ENCODE data around the gene POLD1. TPM values are rescaled to one million over a fixed set of nuclear protein-coding genes. Genes with fewer than 3 reads are reported as not detected.
A peak's percentile ranks its signal among the peaks of the same experiment; 100 is the strongest.
"Not testable (repeated sequence)": the region's sequence is repeated elsewhere in the genome, so short reads cannot be mapped to it uniquely, and the experiment has no call there.

The POLD1 gene
- total RNA-seq, result 100 to 1,000 TPM; 158 to 215 TPM

DNA sequence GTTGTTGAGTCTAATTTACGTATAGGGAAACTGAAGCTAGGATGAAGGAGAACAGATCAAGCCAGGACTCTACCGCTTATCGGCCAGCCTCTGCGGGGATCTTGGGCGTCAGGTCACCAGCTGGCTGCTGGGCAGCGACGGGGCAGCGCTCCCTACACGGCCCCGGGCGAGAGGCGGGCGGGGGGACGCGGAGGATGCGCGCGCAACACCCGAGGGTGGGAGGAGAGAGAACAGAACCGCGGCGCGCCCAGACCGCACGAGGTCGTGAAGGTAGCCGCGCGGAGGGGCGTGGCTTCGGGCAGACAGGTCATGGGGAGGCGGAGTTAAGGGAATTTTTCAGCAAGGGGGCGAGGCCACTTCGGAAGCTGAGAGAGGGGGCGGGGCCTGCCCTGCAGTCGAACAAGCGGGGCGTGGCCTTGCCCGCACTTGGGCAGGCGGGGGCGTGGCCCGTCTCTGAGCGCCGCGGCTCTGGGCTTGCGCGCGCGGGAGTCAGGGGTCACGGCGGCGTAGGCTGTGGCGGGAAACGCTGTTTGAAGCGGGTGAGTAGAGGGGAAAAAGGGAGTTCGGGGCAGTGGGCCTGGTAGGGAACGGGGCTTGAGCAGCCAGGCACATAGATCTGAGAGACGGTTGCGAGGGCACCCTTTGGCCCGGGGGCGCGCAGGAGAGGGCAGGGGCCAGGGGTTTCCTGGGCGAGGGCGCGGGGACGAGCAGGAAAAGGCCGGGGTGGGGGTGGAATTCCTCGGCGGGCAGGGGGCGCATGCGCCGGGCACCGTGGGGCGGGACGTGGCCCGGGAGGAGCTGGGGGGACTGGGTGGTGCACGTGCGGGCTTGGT, at the start of gene POLD1:
Gene POLD1 (plus strand): TSS at position 496 of the 833 bp plus-strand sequence. CDS start 14,505 bp downstream, outside the sequence.
- peaks cover 37% of the 10 kb centered on the region for H3K4me1 Mint-ChIP-seq
- peak within 1 kb of the TSS; percentile 95 for H3K27ac Mint-ChIP-seq
- peaks cover 38% of the 10 kb centered on the region for H3K36me3 Mint-ChIP-seq
- CTCF ChIA-PET, result interaction anchor here (0.8 to 3.0 kb wide), 9 partner anchors 9 to 127 kb away, joined by 3 to 14 read pairs (median 6); partner anchors contain the start of genes JOSD2 and NR1H2
- peak within 1 kb of the TSS; percentile 98 for H3K4me3 Mint-ChIP-seq
- peak; percentile 99 for DNase-seq
- no peaks in the 10 kb centered on the region for H3K9me3 Mint-ChIP-seq (ENCODE audit: low read depth)
- no peaks in the 10 kb centered on the region for H3K27me3 Mint-ChIP-seq
- peak; percentile 89 for ATAC-seq

DNA sequence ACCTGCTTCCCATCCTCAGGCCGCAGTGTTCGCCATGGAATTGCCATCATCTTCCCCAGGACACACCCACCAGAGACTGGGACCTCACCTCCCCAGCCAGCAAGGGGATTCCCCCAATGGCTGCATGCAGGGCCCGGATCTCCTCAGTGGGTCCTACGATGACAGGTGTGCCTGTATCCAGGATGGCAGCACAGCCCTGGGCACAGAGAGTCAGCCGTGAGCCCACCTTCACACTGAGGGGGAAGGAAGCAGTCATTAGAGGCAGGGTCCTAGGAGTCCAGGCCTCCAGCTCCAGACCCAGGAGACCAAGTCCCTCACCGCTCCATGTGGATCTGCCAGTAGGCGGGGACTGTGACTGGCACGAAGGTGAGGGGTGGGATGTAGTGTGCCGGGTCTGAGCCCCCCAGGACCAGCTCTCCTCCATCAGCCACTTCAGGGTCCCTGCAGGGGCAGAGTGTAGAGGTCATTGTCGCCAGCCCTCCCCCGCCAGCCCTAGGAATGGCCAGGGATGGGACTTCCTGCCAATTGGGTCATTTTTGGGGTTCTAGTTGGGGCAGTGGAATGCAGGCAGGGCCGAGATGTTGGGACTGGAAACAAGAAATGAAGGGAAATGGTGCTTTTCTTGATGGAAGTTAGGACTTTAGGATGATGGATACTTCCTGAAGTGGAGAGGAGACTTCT, 49.3 kb upstream of the POLD1 start:
- peak overlapping the region; percentile 1 for H3K4me3 Mint-ChIP-seq

DNA sequence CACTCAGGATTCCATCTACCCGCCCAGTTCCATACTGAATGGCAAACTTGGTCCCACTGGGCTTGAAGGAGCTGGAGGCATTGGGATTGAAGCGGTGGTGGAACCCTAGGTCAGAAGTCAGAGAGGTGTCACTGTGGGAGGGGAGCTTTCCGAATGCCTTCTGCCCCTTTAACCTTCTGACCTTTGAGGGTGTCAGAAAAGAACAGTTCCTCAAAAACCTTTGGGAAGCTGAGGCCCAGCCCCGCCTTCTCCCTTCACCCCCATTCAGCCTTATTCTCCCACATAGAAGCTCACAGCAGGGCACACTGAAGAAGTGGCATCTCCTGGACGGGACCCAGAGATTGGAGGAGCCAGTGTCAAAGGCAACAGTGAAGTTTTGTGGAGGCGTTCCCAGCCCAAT, 47.1 kb upstream of the POLD1 start:
- H3K27ac Mint-ChIP-seq; DNase-seq; H3K4me3 Mint-ChIP-seq; H3K9me3 Mint-ChIP-seq (ENCODE audit: low read depth); H3K36me3 Mint-ChIP-seq; ATAC-seq: not testable (repeated sequence)
- Mint-ChIP-seq H3K4me1 (peaks cover 37% of the 10 kb centered on the region), H3K27me3 (peaks cover 10% of the 10 kb centered on the region)
- CTCF ChIA-PET, result interaction anchor here (1.2 kb wide), 1 partner anchor 21 kb away, joined by 5 read pairs; no protein-coding TSS in a partner anchor

More for the DNA sequence above, 49.3 kb upstream of the POLD1 start:
- Mint-ChIP-seq H3K36me3 (peaks cover 3% of the 10 kb centered on the region), H3K27ac (no peak overlapping the region), H3K9me3 (ENCODE audit: low read depth) (no peaks in the 10 kb centered on the region), H3K27me3 (peaks cover 28% of the 10 kb centered on the region), H3K4me1 (peaks cover 52% of the 10 kb centered on the region)
- DNase-seq, result no peak
- ATAC-seq, result no peak
- CTCF ChIA-PET, result interaction anchor here (0.5 to 3.2 kb wide), 7 partner anchors 9 to 1726 kb away, joined by 3 to 17 read pairs (median 4); partner anchors contain the start of gene NR1H2

DNA sequence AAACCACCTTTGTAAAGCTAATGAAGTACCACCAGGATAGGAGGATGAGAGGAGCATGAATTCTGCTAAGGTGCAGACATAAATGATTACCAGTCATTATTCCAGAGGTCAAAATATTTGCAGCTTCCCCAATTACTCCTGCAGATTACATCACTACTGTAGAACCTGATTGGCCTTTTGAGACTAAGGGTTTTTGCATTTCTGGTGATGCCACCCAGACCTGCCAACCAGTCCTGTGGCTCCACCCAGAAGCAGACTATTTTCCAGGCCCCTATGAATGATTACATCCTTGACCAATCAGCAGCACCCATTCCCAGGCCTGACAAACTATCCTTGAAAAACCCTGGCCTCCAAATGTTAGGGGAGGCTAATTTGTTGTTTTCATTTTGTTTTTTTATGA, 43.8 kb upstream of the POLD1 start:
- peaks cover 18% of the 10 kb centered on the region for H3K4me1 Mint-ChIP-seq
- no peak overlapping the region for H3K4me3 Mint-ChIP-seq
- ATAC-seq, result no peak
- CTCF ChIA-PET, result interaction anchor here (1.5 kb wide), 1 partner anchor 17 kb away, joined by 6 read pairs; no protein-coding TSS in a partner anchor
- peaks cover 2% of the 10 kb centered on the region for H3K27me3 Mint-ChIP-seq
- peaks cover 3% of the 10 kb centered on the region for H3K9me3 Mint-ChIP-seq (ENCODE audit: low read depth)
- DNase-seq, result no peak
- H3K36me3 Mint-ChIP-seq, result peaks cover 14% of the 10 kb centered on the region
- no peak overlapping the region for H3K27ac Mint-ChIP-seq

GRCh38 chr19:50341091-50341564, 43.0 kb upstream of the POLD1 start:
- DNase-seq (no peak), ATAC-seq (peak; percentile 23)
- Mint-ChIP-seq H3K4me1 (peaks cover 14% of the 10 kb centered on the region), H3K4me3 (no peak overlapping the region), H3K27ac (no peak overlapping the region), H3K9me3 (ENCODE audit: low read depth) (peaks cover 3% of the 10 kb centered on the region), H3K27me3 (peaks cover 2% of the 10 kb centered on the region), H3K36me3 (peaks cover 16% of the 10 kb centered on the region)
- CTCF ChIA-PET, result interaction anchor here (1.5 kb wide), 1 partner anchor 16 kb away, joined by 6 read pairs; no protein-coding TSS in a partner anchor

DNA sequence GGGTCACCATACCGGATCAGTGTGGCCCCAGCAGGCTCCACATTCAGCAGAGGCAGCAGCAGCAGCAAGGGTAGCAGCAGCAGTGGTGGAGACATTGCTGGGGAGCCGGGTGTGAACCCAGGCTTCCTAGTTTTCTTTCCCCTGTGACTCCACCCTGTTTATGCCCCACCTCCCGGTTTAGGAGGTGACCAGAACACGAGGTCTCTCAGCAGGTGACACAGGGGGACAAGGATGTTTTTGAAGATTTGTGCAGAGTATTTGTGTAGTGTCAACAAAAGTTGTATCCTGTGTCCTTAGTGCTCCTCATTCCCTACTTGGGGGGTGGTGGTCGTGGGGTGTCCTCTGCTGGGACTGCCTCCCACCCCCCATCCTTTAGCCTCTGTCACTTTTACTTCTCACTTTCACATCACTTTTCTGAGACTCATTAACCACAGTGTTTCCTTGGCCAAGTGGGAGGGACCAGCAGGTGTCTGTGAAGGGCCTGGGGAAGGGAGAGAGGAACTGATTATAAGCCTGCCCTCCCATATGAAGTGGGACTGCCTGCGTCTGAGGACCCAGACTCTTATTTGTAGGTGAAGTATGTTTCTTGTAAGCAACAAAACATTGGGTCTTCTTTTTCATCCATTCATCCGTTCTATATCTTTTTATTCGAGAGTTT, 39.4 kb upstream of the POLD1 start:
- H3K36me3 Mint-ChIP-seq, result peaks cover 23% of the 10 kb centered on the region
- H3K27me3 Mint-ChIP-seq, result no peaks in the 10 kb centered on the region
- peaks cover 5% of the 10 kb centered on the region for H3K9me3 Mint-ChIP-seq (ENCODE audit: low read depth)
- H3K27ac Mint-ChIP-seq, result peak overlapping the region; percentile 46
- CTCF ChIA-PET, result interaction anchor here (1.0 to 3.7 kb wide), 3 partner anchors 10 to 13 kb away, joined by 3 to 22 read pairs (median 9); no protein-coding TSS in a partner anchor
- H3K4me1 Mint-ChIP-seq, result peaks cover 30% of the 10 kb centered on the region
- no peak overlapping the region for H3K4me3 Mint-ChIP-seq
- no peak for DNase-seq
- no peak for ATAC-seq

GRCh38 chr19:50347089-50347581, 37.0 kb upstream of the POLD1 start:
- H3K27me3 Mint-ChIP-seq; H3K9me3 Mint-ChIP-seq (ENCODE audit: low read depth); DNase-seq: not testable (repeated sequence)
- Mint-ChIP-seq H3K36me3 (peaks cover 21% of the 10 kb centered on the region), H3K27ac (peak overlapping the region; percentile 81), H3K4me3 (peak overlapping the region; percentile 64), H3K4me1 (peaks cover 27% of the 10 kb centered on the region)
- ATAC-seq, result peak; percentile 68
- CTCF ChIA-PET, result interaction anchor here (1.0 to 3.7 kb wide), 3 partner anchors 10 to 575 kb away, joined by 3 to 22 read pairs (median 3); partner anchors contain the start of gene KCNC3

DNA sequence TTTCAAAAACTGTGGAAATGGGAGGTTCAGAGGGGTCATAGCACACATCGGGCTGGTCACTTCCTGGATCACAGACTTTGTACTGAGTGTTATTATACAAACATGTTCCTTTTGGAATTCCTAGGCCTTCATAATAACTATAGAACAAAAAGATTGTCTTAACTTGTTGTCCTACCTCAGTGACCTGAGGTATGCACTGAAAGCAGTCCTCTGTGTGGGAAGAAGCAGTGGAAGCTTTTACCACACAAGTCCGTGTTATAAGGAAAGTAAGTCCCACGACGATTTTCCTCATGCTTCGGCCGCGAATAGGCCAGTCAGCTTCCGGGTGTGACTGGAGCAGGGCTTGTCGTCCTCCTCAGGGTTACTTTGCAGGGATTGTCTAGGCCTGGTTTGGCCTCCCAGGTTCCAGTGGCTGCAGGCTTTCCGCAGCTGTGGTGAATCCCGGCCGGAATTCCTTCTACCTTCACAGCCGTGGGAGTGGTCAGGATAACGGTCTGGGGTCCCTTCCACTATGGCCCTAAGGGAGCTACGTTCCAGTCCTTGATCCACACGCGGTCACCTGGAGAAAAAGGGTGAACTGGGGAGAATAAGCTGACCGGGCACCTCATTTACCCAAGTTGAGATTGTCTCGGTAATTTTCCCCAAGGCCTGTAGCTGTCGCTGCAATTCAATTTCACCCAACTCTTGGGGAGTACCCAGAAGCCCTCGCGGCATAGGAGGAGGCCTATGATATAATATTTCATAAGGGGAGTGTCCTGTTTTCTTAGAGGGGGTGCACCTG, 34.7 kb upstream of the POLD1 start:
- H3K27me3 Mint-ChIP-seq, result no peaks in the 10 kb centered on the region

GRCh38 chr19:50352242-50352641, 31.9 kb upstream of the POLD1 start:
- peaks cover 2% of the 10 kb centered on the region for H3K36me3 Mint-ChIP-seq
- H3K9me3 Mint-ChIP-seq (ENCODE audit: low read depth), result no peaks in the 10 kb centered on the region
- ATAC-seq, result no peak
- no peak overlapping the region for H3K27ac Mint-ChIP-seq
- no peak overlapping the region for H3K4me3 Mint-ChIP-seq
- CTCF ChIA-PET, result interaction anchor here (1.9 kb wide), 1 partner anchor 204 kb away, joined by 5 read pairs; no protein-coding TSS in a partner anchor
- H3K27me3 Mint-ChIP-seq, result no peaks in the 10 kb centered on the region
- no peak for DNase-seq
- H3K4me1 Mint-ChIP-seq, result peaks cover 8% of the 10 kb centered on the region

More for the DNA sequence above, 34.7 kb upstream of the POLD1 start:
- CTCF ChIA-PET, result interaction anchor here (1.1 to 1.5 kb wide), 2 partner anchors 21 to 113 kb away, joined by 3 read pairs; partner anchors contain the start of gene KCNC3
- H3K36me3 Mint-ChIP-seq, result peaks cover 14% of the 10 kb centered on the region
- no peak overlapping the region for H3K4me3 Mint-ChIP-seq
- H3K27ac Mint-ChIP-seq, result no peak overlapping the region
- ATAC-seq (no peak), DNase-seq (no peak)
- H3K4me1 Mint-ChIP-seq, result peaks cover 23% of the 10 kb centered on the region
- H3K9me3 Mint-ChIP-seq (ENCODE audit: low read depth), result peaks cover 5% of the 10 kb centered on the region

GRCh38 chr19:50353487-50353880, 30.7 kb upstream of the POLD1 start:
- H3K4me1 Mint-ChIP-seq; H3K4me3 Mint-ChIP-seq; ATAC-seq; H3K27ac Mint-ChIP-seq; H3K27me3 Mint-ChIP-seq; H3K36me3 Mint-ChIP-seq; DNase-seq; H3K9me3 Mint-ChIP-seq (ENCODE audit: low read depth): not testable (repeated sequence)
- CTCF ChIA-PET, result interaction anchor here (0.9 to 1.3 kb wide), 2 partner anchors 15 to 107 kb away, joined by 3 read pairs; no protein-coding TSS in a partner anchor

DNA sequence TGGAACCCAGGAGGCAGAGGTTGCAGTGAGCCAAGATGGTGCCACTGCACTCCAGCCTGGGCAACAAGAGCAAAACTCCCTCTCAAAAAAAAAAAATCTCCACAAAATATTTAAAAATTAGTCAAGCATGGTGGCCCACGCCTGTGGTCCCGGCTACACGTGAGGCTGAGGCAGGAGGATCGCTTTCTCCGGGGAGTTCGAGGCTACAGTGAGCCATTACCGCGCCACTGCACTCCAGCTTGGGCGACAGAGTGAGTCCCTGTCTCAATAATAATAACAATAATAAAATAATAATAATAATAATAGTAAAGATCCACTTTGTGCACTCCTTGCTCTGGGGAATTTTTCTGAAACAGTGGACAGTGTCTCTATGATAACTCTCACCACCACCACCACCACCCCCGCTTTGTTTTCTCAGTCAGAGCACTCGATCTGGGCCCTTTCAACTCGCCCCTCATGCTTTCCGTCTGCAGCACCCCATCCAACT, 27.4 kb upstream of the POLD1 start:
- no peak for ATAC-seq
- Mint-ChIP-seq H3K36me3 (peaks cover 13% of the 10 kb centered on the region), H3K9me3 (ENCODE audit: low read depth) (no peaks in the 10 kb centered on the region), H3K27me3 (no peaks in the 10 kb centered on the region), H3K4me1 (peaks cover 32% of the 10 kb centered on the region), H3K4me3 (peak overlapping the region; percentile 83), H3K27ac (no peak overlapping the region)
- CTCF ChIA-PET, result interaction anchor here (0.8 to 5.2 kb wide), 31 partner anchors 10 to 565 kb away, joined by 3 to 64 read pairs (median 6); partner anchors contain the start of genes EMC10, GARIN5A, JOSD2 and KCNC3
- no peak for DNase-seq
